CD4-positive, alpha-beta T cell (primary cell): ENCODE measurements around the gene DNMT3L. TPM values are rescaled to one million over a fixed set of nuclear protein-coding genes. Genes with fewer than 3 reads are reported as not detected.
"Not testable (repeated sequence)": the region's sequence is repeated elsewhere in the genome, so short reads cannot be mapped to it uniquely, and the experiment has no call there.

ENCODE experiments used
- ATAC-seq: fragments of 200-7000 bp; cut with Tn5 transposase; one replicate; pipeline ENCODE4 v1.10.0; 2022; ENCODE audit warnings: mild to moderate bottlenecking; ENCODE audit not compliant: poor library complexity
- CTCF ChIA-PET: fragments of 350-600 bp; sonication (Branson Sonifier 250); formaldehyde crosslinking; loops from one replicate; lab custom pipeline; 2021; ENCODE audit warnings: antibody characterized with exemption, inconsistent platforms; lab: Charles Lee
- POLR2A ChIA-PET: fragments of 350-600 bp; sonication (Branson Sonifier 250); formaldehyde crosslinking; loops from one replicate; lab custom pipeline; 2021; ENCODE audit warnings: antibody characterized with exemption, inconsistent platforms; lab: Charles Lee
- DNase-seq, 14 experiments: peaks; one replicate each; pipeline ENCODE4 v3.0.0-alpha.2; 2013 to 2020; ENCODE audit warnings: mixed read lengths in 2 of 14
- H3K27ac ChIP-seq, 2 donors: one replicate each; pipeline versions ENCODE4 v1.5.1 to v1.7.0; 2013; ENCODE audit warnings: low read length in 2 of 2, low read depth in 1 of 2, mild to moderate bottlenecking in 1 of 2
- H3K27me3 ChIP-seq, 2 experiments: 1 replicate in 1 of 2; 2 replicates in 1 of 2; pipeline versions ENCODE4 v1.6.1 to v1.7.0; 2013; ENCODE audit warnings: low read length in 2 of 2, control low read depth in 1 of 2, mild to moderate bottlenecking in 1 of 2, moderate library complexity in 1 of 2; ENCODE audit not compliant: insufficient read depth in 2 of 2, control insufficient read depth in 1 of 2
- H3K36me3 ChIP-seq: one replicate; pipeline ENCODE4 v1.6.1; 2013; ENCODE audit warnings: low read length, control low read depth; ENCODE audit not compliant: insufficient read depth
- H3K4me1 ChIP-seq: one replicate; pipeline ENCODE4 v1.6.1; 2013; ENCODE audit warnings: low read length, control low read depth; ENCODE audit not compliant: insufficient read depth
- H3K4me3 ChIP-seq: one replicate; pipeline ENCODE4 v1.5.1; 2013; ENCODE audit warnings: mild to moderate bottlenecking, low read length, moderate library complexity
- H3K9me3 ChIP-seq, 2 experiments: 1 replicate in 1 of 2; 2 replicates in 1 of 2; pipeline versions ENCODE4 v1.6.1 to v1.7.0; 2013; ENCODE audit warnings: low read length in 2 of 2, mild to moderate bottlenecking in 2 of 2, control low read depth in 1 of 2, moderate library complexity in 1 of 2; ENCODE audit not compliant: control insufficient read depth in 1 of 2, insufficient read depth in 1 of 2
- H3K27ac Mint-ChIP-seq: one replicate; pipeline ENCODE4 v1.8.0; 2020; ENCODE audit warnings: mixed read lengths
- H3K27me3 Mint-ChIP-seq: one replicate; pipeline ENCODE4 v1.8.0; 2021; ENCODE audit warnings: mixed read lengths
- H3K36me3 Mint-ChIP-seq: one replicate; pipeline ENCODE4 v1.8.0; 2021; ENCODE audit warnings: low read depth, mixed read lengths
- H3K4me1 Mint-ChIP-seq: one replicate; pipeline ENCODE4 v1.8.0; 2021; ENCODE audit warnings: low read depth, mixed read lengths
- H3K4me3 Mint-ChIP-seq: one replicate; pipeline ENCODE4 v1.8.0; 2020; ENCODE audit warnings: mild to moderate bottlenecking, mixed read lengths
- H3K9me3 Mint-ChIP-seq: one replicate; pipeline ENCODE4 v1.8.0; 2020; ENCODE audit warnings: mixed read lengths
- intact Hi-C, 2 experiments: fragments of 100-400 bp; cut with DNase I in 1 of 2; cut with micrococcal nuclease in 1 of 2; formaldehyde crosslinking; loops; one replicate each; pipeline versions ENCODE4 v1.15.1 to v1.9.0; 2023 to 2025; cut with DNase I, micrococcal nuclease
- total RNA-seq, 174 experiments: library from RNA in 2 of 174; stranded (reverse) in 2 of 174; gene quantifications; one replicate each; pipeline ENCODE4 v1.2.3 and lab custom pipeline; 2021 to 2026
- TF ChIP-seq, protein P1 (sequence below): fragments of 200-600 bp; IDR thresholded peaks from one replicate; pipeline ENCODE4 v1.8.0; 2022; ENCODE audit warnings: antibody characterized with exemption, mild to moderate bottlenecking

Gene DNMT3L
- total RNA-seq, 2 experiments from 2014 or later = not detected

- intact Hi-C loops = no loop called here
- Mint-ChIP-seq H3K9me3 (no peaks in the 10 kb centered on the region), H3K4me1 (no peaks in the 10 kb centered on the region), H3K4me3 (no peak within 1 kb of the TSS), H3K27ac (no peak within 1 kb of the TSS), H3K27me3 (peaks cover 4% of the 10 kb centered on the region), H3K36me3 (no peaks in the 10 kb centered on the region)
- ATAC-seq (no peak), DNase-seq (peak in 1 of 14 experiments; percentile 22)
- Histone ChIP-seq H3K27me3 (no peaks in the 10 kb centered on the region), H3K36me3 (no peaks in the 10 kb centered on the region), H3K4me3 (no peak within 1 kb of the TSS), H3K4me1 (peaks cover 6% of the 10 kb centered on the region), H3K27ac (no peak within 1 kb of the TSS), H3K9me3 (no peaks in the 10 kb centered on the region)
- CTCF ChIA-PET = no interaction called here
- POLR2A ChIA-PET = no interaction called here
- TF ChIP-seq, protein P1, sequence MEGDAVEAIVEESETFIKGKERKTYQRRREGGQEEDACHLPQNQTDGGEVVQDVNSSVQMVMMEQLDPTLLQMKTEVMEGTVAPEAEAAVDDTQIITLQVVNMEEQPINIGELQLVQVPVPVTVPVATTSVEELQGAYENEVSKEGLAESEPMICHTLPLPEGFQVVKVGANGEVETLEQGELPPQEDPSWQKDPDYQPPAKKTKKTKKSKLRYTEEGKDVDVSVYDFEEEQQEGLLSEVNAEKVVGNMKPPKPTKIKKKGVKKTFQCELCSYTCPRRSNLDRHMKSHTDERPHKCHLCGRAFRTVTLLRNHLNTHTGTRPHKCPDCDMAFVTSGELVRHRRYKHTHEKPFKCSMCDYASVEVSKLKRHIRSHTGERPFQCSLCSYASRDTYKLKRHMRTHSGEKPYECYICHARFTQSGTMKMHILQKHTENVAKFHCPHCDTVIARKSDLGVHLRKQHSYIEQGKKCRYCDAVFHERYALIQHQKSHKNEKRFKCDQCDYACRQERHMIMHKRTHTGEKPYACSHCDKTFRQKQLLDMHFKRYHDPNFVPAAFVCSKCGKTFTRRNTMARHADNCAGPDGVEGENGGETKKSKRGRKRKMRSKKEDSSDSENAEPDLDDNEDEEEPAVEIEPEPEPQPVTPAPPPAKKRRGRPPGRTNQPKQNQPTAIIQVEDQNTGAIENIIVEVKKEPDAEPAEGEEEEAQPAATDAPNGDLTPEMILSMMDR = no peak
Measured at GRCh38 chr21:44285138-44285992, 23.7 kb upstream of the DNMT3L start, which contains the start of gene AIRE. AIRE (plus strand) TSS chr21:44285876; CDS start chr21:44286007, 131 bp downstream.

GRCh38 chr21:44283948-44284347 is 22.3 kb upstream of the DNMT3L start:
- ATAC-seq = no peak
- Histone ChIP-seq H3K27ac (no peak overlapping the region), H3K27me3 (no peaks in the 10 kb centered on the region), H3K4me3 (no peak overlapping the region), H3K9me3 (no peaks in the 10 kb centered on the region), H3K4me1 (peaks cover 6% of the 10 kb centered on the region), H3K36me3 (no peaks in the 10 kb centered on the region)
- CTCF ChIA-PET = no interaction called here
- H3K4me3 Mint-ChIP-seq = no peak overlapping the region
- no peaks in the 10 kb centered on the region for H3K9me3 Mint-ChIP-seq
- POLR2A ChIA-PET = no interaction called here
- intact Hi-C loops = no loop called here
- no peaks in the 10 kb centered on the region for H3K36me3 Mint-ChIP-seq
- no peaks in the 10 kb centered on the region for H3K4me1 Mint-ChIP-seq
- DNase-seq = no peak
- peaks cover 4% of the 10 kb centered on the region for H3K27me3 Mint-ChIP-seq
- TF ChIP-seq, protein P1 = no peak
- no peak overlapping the region for H3K27ac Mint-ChIP-seq

DNA sequence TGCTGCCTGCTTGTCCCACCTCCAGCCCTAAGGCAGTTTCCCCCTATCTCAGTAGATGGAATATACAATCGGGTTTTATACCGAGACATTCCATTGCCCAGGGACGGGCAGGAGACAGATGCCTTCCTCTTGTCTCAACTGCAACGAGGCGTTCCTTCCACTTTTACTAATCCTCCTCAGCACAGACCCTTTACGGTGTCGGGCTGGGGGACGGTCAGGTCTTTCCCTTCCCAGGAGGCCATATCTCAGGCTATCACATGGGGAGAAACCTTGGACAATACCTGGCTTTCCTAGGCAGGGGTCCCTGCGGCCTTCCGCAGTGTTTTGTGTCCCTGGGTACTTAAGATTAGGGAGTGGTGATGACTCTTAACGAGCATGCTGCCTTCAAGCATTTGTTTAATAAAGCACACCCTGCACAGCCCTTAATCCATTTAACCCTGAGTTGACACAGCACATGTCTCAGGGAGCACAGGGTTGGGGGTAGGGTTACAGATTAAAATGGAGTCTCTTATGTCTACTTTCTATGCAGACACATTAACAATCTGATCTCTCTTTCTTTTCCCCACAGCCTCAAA is 21.6 kb upstream of the DNMT3L start:
- H3K4me3 Mint-ChIP-seq, H3K27me3 Mint-ChIP-seq, H3K9me3 ChIP-seq, CTCF ChIA-PET, DNase-seq, H3K27ac Mint-ChIP-seq, H3K36me3 ChIP-seq, H3K4me1 Mint-ChIP-seq, H3K4me1 ChIP-seq, H3K4me3 ChIP-seq, POLR2A ChIA-PET, ATAC-seq, intact Hi-C loops, H3K9me3 Mint-ChIP-seq, H3K27me3 ChIP-seq, H3K27ac ChIP-seq, H3K36me3 Mint-ChIP-seq: not testable (repeated sequence)
